ENCODE results near the gene SLC8A3. TPM values are rescaled to one million over a fixed set of nuclear protein-coding genes. Genes with fewer than 3 reads are reported as not detected.

The SLC8A3 gene
- total and polyA plus RNA-seq, 2 of the 13 experiments (the other 11 are each of a cell fraction or from before 2014, with no cell fraction given), result 0.01 to 0.02 TPM

DNA sequence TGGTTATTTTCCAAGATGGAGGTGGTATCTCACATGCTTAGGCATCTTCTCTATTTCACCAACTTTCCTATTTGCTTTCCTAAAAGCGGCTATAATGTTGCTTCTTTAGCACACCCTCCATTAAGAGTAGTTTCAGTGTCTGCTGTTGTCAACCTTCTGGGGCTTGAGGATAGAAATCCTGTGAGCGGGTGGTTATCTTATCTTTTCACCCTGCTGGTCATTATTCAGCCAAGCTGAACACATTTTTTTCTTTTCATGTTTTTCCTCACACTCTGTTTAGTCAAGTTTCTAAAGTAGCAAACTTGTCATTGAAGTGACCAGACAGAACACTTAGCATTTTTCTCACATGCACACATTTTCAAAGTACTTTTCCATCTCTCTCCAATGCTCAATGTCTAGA, 104.5 kb downstream of the SLC8A3 start (continued):
- TF ChIP-seq, protein P1, sequence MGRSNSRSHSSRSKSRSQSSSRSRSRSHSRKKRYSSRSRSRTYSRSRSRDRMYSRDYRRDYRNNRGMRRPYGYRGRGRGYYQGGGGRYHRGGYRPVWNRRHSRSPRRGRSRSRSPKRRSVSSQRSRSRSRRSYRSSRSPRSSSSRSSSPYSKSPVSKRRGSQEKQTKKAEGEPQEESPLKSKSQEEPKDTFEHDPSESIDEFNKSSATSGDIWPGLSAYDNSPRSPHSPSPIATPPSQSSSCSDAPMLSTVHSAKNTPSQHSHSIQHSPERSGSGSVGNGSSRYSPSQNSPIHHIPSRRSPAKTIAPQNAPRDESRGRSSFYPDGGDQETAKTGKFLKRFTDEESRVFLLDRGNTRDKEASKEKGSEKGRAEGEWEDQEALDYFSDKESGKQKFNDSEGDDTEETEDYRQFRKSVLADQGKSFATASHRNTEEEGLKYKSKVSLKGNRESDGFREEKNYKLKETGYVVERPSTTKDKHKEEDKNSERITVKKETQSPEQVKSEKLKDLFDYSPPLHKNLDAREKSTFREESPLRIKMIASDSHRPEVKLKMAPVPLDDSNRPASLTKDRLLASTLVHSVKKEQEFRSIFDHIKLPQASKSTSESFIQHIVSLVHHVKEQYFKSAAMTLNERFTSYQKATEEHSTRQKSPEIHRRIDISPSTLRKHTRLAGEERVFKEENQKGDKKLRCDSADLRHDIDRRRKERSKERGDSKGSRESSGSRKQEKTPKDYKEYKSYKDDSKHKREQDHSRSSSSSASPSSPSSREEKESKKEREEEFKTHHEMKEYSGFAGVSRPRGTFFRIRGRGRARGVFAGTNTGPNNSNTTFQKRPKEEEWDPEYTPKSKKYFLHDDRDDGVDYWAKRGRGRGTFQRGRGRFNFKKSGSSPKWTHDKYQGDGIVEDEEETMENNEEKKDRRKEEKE (IDR thresholded peaks at IDR 0.05), result no peak
- TF ChIP-seq, protein P2, sequence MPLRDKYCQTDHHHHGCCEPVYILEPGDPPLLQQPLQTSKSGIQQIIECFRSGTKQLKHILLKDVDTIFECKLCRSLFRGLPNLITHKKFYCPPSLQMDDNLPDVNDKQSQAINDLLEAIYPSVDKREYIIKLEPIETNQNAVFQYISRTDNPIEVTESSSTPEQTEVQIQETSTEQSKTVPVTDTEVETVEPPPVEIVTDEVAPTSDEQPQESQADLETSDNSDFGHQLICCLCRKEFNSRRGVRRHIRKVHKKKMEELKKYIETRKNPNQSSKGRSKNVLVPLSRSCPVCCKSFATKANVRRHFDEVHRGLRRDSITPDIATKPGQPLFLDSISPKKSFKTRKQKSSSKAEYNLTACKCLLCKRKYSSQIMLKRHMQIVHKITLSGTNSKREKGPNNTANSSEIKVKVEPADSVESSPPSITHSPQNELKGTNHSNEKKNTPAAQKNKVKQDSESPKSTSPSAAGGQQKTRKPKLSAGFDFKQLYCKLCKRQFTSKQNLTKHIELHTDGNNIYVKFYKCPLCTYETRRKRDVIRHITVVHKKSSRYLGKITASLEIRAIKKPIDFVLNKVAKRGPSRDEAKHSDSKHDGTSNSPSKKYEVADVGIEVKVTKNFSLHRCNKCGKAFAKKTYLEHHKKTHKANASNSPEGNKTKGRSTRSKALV (CRISPR knock-in tag; IDR thresholded peaks at IDR 0.05), result no peak

DNA sequence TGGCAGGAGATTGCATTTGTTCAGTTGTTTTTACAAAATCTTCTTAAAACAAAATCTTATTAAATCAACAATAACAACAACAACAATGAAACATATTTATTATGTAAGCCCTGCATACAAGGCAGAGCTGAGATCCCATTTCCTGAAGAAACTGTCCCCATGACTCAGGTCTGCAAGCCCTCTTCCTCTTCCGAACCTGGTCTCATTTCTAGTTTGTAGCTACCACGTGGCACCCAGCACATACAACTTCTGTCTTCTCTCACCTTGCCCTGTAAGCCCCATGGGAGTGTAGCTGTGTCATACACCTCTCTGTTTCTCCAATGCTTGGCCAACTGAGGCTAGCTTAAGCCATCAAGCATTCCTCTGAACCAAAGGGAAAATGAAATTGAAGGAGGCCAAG, 106.4 kb downstream of the SLC8A3 start:
- H3K27ac ChIP-seq (ENCODE audit: extremely low read length, insufficient read depth, low read length), result no peak overlapping the region
- no peaks in the 10 kb centered on the region for H3K36me3 ChIP-seq (replicated peaks in 1 of 2; ENCODE audit: control insufficient read depth in 1 of 2, insufficient read depth in 2 of 2, low read length in 2 of 2)
- BruUV-seq (replicated peaks), result no TSS peak
- no peaks in the 10 kb centered on the region for H3K9me3 ChIP-seq (ENCODE audit: low read length)
- ATAC-seq (no peak), DNase-seq (ENCODE audit: low spot score) (no peak), FAIRE-seq (no peak)
- no peak overlapping the region for H3K4me3 ChIP-seq (replicated peaks in 1 of 3; ENCODE audit: insufficient read depth in 1 of 3, low read depth in 2 of 3, low read length in 3 of 3)
- ChIA-PET POLR2A (no interaction called here), CTCF (ENCODE audit: low intra/inter-chr PET ratio, low total read pairs) (no interaction called here)
- in situ Hi-C loops (cut with HindIII; ENCODE audit: extremely low pct_ligation_motif_present, low pct_unique_long_range_greater_than_20kb) (loop anchor here (5.0 to 25.0 kb wide), 2 partner anchors 235 to 480 kb away; no protein-coding TSS in a partner anchor), intact Hi-C loops (cut with micrococcal nuclease; ENCODE audit: unreplicated experiment) (no loop called here)
- no peak for TF ChIP-seq SP5 (CRISPR knock-in tag; IDR thresholded peaks at IDR 0.05; ENCODE audit: borderline replicate concordance, low read depth)
- no peak for TF ChIP-seq ZFP62 (CRISPR knock-in tag; IDR thresholded peaks at IDR 0.05)
- TF ChIP-seq ZFX (CRISPR knock-in tag; IDR thresholded peaks at IDR 0.05; ENCODE audit: low read depth), result no peak
- H3K4me2 ChIP-seq (ENCODE audit: low read depth, low read length), result no peak overlapping the region
- H3K4me1 ChIP-seq (ENCODE audit: insufficient read depth, low read length), result peaks cover 5% of the 10 kb centered on the region
- no peak overlapping the region for H2AFZ ChIP-seq (ENCODE audit: low read length)
- 0% methylated on average over 2 of the region's 2 CpGs for WGBS (ENCODE audit: low lambda C conversion rate)
- H3K27me3 ChIP-seq (ENCODE audit: control insufficient read depth in 1 of 2, insufficient read depth in 2 of 2, low read length in 2 of 2), result peaks cover 0 to 1% of the 10 kb centered on the region in 2 experiments; a peak in 2 of 5 replicates
- no peaks in the 10 kb centered on the region for H4K20me1 ChIP-seq (ENCODE audit: insufficient read depth, low read length)
- H3K9ac ChIP-seq (ENCODE audit: insufficient read depth, low read depth, low read length), result no peak overlapping the region
- H3K79me2 ChIP-seq (ENCODE audit: insufficient read depth, low read length), result no peaks in the 10 kb centered on the region
